AG10803 (cell line): ENCODE data around the gene FRG1.
"Not testable (repeated sequence)": the region's sequence is repeated elsewhere in the genome, so short reads cannot be mapped to it uniquely, and the experiment has no call there.

ENCODE experiments used
- DNase-seq: peaks from one replicate; pipeline ENCODE4 v3.0.0; 2010; ENCODE audit warnings: low read depth
- H3K4me3 ChIP-seq: 2 replicates; pipeline ENCODE4 v1.5.1; 2011; ENCODE audit warnings: mild to moderate bottlenecking, low read length, control low read depth
- TF ChIP-seq, protein P1 (sequence below): conservative IDR thresholded peaks from 2 replicates; pipeline ENCODE4 v1.5.1; 2011; ENCODE audit warnings: mild to moderate bottlenecking, low read length, control low read depth, inconsistent platforms

The FRG1 gene

DNA sequence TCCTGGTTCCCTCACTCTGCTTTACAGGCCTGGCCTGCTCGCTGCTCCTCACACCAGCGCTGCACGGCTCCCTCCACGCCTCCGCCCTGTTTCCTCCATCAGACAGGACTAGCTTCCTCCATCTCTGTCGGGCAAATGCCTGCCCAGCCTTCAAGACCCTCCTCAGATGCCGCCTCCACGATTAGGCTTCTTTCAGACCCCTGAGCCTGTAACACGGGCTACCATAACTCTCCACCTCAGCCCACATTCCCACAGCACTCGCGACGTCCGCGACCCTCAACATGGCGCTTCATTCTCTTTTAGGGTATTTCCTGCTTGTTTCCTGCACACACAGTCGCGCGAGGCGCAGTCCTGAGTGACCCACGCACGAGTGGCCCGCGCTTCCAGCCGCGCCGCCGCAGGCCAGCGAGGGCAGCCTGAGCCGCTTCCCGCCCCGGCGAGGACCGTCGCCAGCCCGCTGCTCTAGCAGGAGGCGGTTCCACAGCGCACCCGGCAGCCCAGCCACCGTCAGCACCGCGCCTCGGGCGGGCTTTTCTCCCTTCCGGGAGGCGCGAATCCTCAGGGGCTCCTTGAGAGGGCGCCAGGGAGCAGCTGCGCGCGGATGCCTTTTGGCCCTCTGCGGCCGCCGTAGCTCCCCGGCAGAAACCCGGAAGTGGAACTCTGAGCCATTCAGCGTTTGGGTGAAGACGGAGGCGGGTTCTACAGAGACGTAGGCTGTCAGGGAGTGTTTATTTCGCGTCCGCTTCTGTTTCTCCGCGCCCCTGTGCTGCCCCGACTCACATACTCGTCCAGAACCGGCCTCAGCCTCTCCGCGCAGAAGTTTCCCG, at the start of gene FRG1:
Gene FRG1, plus strand, starts transcription at position 695 of the 827 bp plus-strand sequence. CDS start 138 bp downstream, outside the sequence.
- TF ChIP-seq, protein P1, sequence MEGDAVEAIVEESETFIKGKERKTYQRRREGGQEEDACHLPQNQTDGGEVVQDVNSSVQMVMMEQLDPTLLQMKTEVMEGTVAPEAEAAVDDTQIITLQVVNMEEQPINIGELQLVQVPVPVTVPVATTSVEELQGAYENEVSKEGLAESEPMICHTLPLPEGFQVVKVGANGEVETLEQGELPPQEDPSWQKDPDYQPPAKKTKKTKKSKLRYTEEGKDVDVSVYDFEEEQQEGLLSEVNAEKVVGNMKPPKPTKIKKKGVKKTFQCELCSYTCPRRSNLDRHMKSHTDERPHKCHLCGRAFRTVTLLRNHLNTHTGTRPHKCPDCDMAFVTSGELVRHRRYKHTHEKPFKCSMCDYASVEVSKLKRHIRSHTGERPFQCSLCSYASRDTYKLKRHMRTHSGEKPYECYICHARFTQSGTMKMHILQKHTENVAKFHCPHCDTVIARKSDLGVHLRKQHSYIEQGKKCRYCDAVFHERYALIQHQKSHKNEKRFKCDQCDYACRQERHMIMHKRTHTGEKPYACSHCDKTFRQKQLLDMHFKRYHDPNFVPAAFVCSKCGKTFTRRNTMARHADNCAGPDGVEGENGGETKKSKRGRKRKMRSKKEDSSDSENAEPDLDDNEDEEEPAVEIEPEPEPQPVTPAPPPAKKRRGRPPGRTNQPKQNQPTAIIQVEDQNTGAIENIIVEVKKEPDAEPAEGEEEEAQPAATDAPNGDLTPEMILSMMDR, result peak; percentile 82
- DNase-seq, result peak; percentile 95
- H3K4me3 ChIP-seq, result peak within 1 kb of the TSS; percentile 90

DNA sequence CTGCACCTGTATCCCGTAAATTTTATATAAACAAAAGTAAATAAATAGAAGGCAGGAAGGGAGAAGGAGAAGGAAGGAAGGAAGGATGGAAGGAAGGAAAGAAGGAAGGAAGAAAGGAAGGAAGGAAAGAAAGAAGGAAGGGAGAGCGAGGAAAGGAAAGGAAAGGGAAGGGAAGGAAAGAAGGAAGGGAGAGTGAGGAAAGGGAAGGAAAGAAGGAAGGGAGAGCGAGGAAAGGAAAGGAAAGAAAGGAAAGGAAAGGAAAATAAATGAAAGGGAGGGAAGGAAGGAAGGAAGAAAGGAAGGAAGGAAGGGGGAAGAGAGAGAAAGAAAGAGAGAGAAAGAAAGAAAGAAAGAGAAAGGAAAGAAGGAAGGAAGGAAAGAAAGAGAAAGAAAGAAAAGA, 43.0 kb upstream of the FRG1 start:
- TF ChIP-seq, protein P1, result no peak
- DNase-seq, result no peak
- no peak overlapping the region for H3K4me3 ChIP-seq

DNA sequence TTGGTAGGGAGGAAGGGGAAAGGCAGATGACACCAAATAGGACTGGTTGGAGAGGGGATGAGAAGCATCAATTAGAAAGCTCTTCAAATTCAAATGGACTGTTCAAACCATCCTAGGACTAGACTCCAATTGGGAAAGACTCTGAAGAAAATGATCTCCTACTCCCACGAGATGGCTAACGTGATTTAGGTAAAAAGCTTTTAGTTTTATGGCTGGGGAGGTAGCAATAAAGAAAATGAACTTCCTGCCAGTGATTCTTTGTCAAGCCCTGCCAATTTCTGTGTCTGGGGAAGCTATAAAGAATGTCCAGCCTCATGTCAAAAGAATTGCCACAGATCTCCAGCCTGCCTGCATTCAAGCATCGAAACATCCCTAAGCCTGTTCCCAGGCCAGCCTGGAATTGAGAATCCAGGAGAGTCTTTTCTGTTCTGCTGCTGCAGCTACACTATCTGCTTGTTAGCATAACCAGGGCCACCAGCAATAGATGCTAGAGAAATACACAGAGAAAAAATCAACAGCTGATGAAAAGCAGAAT, 41.1 kb upstream of the FRG1 start:
- peak; percentile 3 for DNase-seq

DNA sequence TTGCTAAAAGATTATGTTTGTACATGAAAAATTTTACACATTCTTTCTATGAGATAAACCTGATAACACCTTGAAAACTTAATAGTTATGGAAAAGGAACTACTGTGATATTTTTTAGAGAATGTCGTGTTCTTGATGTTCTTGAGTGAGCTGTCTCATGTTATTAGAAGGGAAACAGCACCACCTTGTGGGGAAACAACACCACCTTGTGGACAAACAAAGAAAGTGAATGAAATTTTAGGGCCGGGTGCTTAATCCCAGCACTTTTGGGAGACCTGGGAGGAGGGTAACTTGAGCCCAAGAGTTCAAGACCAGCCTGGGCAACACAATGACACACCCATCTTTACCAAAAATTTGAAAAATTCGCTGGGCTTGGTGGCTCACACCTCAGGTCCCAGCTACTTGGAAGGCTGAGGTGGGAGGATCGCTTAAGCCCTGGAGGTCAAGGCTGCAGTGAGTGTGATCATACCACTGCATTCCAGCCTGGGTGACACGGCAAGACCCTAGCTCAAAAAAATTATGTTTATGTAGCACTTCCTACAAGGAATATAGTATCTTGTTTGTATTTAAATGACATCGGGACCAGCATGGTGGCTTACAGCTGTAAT, 36.1 kb upstream of the FRG1 start:
- not testable (repeated sequence) for H3K4me3 ChIP-seq
- DNase-seq, result peak; percentile 68
- TF ChIP-seq, protein P1, result peak; percentile 72

More for the DNA sequence above, 41.1 kb upstream of the FRG1 start:
- H3K4me3 ChIP-seq, result not testable (repeated sequence)

DNA sequence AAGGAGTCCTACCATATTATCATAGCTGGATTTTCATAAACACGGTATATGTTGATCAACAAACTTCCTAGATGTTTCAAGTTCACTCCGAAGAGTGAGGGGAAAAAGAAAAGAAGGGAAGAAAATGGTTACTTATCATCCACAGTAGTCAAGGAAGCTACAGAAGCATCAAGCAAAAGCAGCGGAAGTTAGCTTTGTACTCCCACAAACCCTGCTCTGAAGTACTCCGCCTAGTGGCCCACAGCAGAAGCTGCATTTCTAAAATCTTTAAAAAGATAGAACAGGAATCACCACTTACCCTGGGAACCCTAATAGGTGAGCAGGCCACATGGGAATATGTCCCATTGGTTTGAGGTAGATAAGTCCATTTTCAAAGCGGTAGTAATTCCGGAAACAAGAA, 28.5 kb upstream of the FRG1 start:
- H3K4me3 ChIP-seq, result no peak overlapping the region
- no peak for DNase-seq
- TF ChIP-seq, protein P1, result peak; percentile 56

DNA sequence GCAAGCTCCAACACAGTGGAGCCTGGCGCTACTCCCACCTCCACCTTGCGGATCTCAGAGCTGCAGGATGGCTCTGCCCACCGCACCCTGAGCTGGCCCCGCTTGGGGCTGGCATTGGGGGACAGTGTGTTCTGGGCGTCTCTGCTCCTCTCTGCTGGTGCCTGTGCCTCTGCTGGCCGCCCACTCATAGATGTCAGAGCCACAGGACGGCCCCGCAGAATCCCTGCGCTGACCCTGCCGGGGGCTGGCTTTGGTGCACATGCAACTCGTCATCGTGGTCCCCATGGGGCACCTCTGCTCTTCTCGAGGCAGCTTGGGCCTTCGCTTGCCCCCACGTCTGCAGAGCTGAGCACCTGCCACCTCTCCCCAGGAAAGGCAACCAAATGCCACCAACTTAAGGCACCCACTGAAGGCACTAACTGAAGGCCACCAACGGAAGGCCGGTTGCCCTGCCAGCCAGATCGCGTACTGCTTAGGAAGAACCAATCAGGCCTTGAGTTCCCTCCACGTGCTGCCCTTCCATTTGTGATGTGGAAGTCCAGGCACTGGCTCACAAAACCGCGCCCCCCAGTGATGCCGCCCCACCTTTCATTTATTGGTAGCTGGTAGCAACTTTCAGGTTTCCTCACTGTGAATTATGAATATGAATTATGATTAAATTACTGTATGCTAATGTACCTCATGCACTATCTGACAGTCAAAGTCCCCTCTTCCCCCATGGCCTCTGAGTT, 23.3 kb upstream of the FRG1 start:
- no peak for DNase-seq
- no peak overlapping the region for H3K4me3 ChIP-seq
- TF ChIP-seq, protein P1, result no peak

DNA sequence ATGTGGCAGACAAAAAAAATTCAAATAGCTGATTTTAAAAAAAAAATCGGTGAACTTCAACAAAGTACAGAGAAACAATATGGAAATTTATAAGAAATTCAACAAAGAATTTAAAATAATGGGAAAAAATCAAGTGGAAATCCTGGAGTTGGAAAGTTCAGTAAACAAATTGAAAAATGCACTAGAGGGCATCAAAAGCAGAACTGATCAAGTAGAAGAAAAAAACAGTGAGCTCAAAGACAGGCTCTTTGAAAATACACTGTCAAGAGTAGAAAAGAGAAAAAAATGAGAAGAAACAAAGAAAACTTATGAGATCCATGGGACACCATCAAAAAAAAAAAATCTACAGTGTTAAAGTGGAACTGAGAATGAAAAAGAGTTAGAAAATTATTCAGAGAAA, 19.6 kb upstream of the FRG1 start:
- H3K4me3 ChIP-seq, result no peak overlapping the region

DNA sequence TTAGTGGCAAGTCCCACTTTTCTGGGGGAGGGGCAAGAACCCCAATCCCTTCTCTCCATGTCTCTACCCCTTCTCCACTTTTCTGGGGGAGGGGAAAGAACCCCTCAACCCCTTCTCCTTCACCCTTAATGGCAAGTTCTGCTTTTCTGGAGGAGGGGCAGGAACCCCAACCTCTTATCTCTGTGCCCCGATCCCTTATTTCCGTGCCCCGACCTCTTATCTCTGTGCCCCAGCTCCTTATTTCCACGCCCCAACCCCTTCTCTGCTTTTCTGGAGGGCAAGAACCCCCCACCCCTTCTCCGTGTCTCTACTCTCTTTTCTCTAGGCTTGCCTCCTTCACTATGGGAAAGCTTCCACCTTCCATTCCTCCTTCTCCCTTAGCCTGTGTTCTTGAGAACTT, 13.9 kb upstream of the FRG1 start:
- not testable (repeated sequence) for DNase-seq

More for the DNA sequence above, 19.6 kb upstream of the FRG1 start:
- no peak for DNase-seq
- TF ChIP-seq, protein P1, result no peak

More for the DNA sequence above, 13.9 kb upstream of the FRG1 start:
- not testable (repeated sequence) for H3K4me3 ChIP-seq
